RKO (cell line): ENCODE measurements around the gene NCL.
"Not testable (repeated sequence)": the region's sequence is repeated elsewhere in the genome, so short reads cannot be mapped to it uniquely, and the experiment has no call there.

ENCODE experiments used
- DNase-seq: peaks from one replicate; pipeline ENCODE4 v3.0.0-alpha.2; 2016; ENCODE audit warnings: low spot score

The NCL gene

DNA sequence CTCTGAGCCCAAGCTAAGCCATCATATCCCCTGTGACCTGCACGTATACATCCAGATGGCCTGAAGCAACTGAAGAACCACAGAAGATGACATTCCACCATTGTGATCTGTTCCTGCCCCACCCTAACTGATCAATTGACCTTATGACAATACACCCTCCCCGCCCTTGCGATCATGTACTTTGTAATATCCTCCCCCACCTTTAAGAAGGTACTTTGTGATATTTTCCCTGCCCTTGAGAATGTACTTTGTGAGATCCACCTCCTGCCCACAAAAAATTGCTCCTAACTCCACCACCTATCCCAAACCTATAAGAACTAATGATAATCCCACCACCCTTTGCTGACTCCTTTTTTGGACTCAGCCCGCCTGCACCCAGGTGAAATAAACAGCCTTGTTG, 33.8 kb downstream of the NCL start:
- not testable (repeated sequence) for DNase-seq

DNA sequence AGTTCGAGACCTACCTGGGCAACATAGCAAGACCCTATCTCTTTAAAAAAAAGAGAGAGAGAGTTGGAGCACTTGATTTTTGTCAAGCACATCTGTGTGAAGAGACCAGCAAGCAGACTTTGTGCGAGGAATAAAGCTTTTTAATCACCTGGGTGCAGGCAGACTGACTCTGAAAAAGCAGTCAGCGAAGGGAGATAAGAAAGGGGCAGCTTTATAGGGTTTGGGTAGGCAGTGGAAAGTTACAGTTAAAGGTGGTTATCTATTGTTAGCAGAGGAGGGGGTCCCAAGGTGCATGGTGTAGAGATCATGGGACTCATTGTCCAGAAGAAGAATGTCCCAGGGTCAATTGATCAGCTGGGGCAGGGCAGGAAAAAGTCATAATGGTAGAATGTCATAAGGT, 34.4 kb downstream of the NCL start:
- no peak for DNase-seq

DNA sequence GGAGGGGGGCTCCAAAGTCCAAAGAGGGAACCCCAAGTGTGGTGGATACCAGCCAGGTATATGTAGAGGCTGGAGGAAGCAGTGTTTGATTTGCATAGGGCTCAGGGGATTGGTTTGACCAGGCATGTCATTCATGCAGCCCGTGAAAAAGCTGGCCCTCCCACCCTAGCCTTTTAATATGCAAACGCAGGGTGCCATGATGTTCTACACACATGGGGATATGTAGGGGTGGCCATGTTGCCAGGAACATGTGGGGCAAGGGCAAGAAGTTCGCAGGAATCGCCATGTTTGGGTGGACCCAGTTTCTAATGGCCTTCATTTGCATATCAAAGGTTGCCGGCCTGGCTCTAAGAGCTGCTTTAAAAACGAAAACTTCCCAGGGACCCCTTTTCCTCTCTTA, 35.1 kb downstream of the NCL start:
- no peak for DNase-seq

DNA sequence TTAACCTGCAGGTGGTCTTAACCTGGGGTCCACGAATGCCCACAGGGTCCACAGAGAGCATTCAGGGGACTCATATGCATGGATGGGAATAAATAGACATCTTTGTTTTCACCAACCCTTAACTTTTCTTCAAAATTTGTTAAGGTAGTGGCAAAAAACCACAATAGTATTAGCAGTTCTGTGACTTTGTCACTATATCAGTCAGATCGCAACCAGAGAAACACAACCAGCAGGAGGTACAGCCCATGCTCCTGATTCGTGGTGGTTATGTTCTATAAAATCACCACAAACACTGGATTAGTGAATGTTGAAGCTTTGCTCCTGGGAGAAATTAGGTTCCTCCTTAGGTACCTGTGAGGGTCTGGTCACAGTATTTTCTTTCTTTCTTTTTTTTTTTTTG, 37.2 kb downstream of the NCL start:
- DNase-seq: no peak

DNA sequence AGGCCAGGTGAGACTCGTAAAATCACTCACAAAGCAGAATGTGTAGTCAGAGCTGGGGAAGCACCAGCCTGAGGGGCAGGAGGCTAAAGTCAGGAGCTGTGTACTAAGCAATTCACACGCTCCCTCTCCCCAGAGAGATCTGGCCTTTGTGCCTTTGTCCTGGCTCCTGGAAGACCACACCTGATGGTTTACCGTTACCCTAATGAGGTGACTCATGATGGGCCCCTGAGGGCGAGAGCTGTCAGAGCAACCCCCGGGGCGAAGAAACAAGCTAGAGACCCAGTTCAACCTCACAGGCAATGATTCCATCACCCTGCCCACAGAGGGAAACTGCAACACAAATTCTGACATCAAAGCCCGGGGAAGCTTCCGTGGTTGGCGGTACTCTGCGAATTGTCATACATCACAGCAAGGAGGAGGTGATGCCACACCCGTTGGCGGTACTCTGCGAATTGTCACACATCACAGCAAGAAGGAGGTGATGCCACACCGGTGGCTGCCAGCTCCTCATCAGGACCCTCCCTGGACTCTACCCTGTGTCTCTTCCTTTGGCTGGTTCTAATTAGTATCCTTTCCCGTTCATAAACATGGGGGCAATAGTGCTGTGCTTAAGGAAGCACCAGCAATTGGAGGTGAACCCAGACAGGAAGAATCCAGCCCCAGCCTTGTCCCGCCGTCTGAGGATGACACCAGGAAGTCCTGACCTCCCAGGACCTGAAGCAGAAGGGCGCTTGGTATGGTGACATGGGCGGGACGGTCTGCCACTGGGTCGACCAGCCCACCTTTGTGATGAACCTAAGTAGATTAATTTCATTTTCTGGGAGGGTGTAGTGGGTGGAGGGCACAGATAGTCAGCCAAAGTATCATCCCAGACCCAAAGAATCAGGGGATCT, 38.2 kb downstream of the NCL start:
- DNase-seq: no peak

DNA sequence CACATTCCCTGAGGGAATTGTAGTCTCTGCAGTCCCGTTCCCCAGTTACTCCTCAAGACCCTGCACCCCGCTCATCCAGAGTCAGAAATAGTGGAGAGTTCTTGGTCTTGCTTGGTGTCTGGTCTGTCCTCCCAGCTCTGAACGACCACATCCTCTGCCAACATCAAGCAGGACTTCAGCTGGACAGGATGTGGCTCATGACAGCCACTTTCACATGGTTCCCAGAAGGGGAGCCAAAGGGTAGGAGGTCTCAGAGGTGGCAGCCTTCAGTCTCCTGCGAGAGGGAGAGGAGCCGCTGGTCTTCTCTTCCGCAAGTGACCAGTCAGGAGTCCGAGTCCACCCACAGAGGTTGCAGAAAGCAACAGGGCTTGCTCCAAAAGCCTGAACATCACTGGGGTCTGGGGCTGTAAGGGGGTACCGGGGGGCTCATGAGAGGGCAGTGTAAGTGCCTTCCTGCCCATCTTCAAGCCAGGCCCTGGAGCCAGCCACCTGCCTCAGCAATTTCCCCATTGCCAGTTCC, 38.9 kb downstream of the NCL start:
- DNase-seq: no peak

DNA sequence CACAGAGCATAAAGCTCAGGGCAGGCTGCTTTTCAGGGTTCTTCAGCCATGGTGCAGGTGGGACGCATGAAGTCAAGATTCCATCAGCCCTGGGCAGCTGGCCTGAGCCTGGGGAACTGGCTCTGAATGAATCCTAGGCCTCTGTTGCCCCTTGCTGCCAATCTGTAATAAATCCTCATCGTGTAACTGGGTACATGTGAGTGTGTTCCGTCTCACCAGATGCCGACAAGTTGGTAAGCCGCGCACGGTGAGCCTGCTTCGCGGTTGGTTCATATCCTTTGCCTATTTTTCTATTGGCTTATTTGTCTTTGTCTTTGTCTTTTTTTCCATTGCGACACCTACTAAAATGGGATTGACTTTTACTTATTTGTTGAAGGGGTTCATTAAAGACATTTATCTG, 41.1 kb downstream of the NCL start:
- no peak for DNase-seq

DNA sequence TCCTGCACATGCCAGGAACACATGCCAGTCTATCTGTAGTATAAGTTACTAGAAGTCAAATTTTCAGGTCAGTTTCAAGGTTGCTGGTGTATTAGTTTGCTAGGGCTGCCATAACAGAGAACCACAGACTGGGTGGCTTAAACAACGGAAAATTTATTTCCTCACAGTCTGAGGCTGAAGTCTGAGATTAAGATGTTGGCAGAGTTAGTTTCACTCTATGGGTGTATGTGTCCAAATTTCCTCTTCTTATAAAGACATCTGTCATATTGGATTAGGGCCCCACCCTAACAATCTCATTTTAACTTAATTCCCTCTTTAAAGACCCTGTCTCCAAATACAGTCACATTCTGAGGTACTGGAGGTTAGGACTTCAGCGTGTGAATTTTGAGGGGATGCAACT, 42.2 kb downstream of the NCL start:
- no peak for DNase-seq

DNA sequence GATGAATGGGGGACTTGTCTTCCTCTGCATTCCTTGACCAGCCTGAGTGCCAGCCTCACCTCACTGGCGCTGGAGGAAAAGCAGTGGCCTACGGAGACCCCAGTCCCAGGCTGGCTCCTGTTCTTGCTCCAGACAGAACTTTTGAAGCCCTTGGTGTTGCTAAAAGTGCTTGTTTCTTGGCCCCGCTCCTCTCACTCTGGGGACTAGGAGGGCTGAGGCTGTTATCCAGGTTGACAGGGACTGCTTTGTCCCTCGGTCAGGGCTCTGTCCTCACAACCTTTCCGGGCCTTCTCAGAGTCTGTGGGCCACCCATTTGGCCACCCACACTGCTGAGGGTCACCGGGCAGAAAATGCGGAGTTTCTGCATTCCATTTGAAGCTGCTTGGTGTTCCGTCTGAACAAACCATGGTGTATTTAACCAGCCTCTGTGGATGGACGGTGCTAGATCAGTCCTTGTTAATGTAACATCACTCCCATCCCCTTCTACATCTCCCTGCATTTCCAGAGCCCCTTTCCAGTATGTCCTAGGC, 43.2 kb downstream of the NCL start:
- no peak for DNase-seq

DNA sequence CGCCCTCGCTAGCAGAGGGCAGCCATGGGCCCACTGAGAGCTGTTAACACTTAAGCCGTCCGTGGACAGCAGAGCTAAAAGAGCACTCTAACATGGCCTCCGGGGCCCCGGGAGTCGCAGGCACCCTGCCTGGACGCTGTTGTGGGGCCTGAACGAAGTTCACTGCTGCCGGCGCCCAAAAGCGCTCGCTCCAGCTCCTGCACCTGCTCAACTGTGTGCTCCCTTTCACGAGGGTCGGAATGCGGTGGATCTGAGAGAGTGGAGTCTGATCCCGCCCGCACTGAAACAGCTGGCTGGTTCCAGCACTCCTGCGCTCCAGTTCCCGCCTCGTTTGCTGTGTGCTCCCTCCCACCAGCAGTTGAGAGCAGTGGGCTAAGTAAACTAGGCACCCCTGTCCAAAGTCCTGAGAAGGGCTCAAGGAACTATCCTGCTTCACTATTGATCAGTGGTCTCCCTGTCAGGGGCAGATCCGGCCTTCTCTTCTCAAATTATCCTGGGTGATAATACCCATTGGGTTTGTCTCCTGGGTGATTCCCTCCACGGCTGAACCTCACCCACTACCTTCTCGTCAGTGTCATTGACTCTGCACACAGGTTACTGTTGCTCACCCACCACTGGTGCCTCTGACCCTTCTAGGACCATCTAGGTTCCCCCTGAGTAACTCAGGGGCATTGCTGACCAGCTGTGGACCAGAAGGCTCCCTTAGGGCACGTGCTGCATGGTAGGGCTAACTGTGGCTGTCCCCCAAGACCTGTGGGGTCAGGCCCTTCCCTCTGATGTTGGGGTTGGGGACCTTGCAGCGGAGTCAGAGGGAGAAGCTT, 45.3 kb downstream of the NCL start:
- no peak for DNase-seq

DNA sequence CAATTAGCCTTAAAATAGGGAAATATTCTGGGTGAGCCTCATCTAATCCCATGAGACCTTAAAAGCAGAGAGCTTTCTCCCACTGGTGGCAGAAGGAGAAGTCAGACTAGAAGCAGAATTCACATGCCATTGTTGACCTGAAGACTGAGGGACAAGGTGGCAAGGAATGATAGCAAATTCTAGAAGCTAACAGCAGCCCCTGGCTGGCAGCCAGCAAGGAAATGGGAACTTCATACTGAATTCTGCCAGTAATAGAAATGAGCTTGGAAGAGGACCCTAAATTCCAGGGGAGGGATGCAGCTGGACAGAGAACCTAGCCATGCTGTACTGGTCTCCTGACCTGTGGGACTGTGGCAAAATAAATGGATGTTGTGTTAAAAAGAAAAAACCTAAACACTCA, 49.3 kb downstream of the NCL start:
- DNase-seq: no peak

DNA sequence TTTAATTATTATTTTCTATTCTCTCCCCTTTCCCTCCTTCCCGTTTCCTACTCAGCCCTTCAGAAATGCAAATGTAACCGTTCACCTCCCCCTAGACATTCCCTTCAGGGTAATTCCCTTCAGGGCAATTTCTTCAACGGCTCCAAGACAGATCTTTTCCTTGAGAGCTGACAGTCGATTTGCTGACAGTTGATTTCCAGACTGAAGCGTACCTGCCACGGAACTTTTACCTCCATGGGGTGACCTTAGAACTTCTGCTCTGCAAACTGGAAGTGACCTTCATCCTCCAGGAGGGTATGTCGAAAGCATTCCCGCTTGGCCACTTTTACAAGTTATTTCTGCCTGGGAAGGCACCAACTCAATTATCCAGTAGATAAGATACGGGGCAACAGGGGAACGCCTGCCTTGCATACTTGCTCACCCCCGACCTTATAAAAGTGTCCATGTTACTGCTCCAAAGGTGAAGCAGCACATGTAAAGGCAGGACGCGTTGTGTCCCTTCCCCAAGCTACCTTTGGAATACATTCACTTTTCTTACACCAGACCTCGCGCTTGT, 50.3 kb downstream of the NCL start:
- DNase-seq: no peak

DNA sequence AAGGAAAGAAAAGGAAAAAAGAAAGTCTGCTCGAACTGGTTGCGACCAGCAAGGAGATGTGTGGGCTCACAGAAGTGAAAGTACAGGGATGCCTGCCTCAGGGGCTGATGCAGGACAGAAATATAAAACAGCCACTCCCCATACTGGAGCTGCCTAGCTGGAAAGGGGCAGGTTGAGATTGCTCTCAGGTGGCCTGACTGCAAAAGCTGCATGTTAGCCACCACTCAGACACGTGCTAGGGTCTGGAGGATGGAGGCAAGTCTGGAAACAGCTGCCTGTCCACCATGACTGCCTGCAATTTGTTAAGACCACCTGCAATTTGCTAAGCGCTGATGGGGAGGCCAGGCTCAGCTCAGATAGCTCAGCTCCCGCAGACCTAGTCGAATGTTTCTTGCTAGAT, 50.8 kb downstream of the NCL start:
- no peak for DNase-seq

DNA sequence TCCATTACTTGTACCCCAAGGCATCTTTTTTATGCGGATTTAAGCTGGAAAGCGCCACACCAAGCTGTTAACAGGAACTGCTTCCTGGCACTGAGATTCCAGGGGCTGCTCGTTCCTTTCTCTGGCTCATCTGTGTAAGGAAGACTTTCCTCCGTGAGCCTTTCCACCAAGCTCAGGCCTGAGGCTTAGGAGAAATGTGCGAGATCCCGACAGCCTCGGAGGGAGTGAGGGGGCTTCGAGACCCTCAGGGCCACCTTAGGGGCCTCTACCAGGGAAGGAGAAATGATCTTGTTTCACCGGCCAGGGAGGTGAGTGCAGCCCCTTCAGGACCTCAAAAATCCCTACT, 51.7 kb downstream of the NCL start:
- DNase-seq: no peak

DNA sequence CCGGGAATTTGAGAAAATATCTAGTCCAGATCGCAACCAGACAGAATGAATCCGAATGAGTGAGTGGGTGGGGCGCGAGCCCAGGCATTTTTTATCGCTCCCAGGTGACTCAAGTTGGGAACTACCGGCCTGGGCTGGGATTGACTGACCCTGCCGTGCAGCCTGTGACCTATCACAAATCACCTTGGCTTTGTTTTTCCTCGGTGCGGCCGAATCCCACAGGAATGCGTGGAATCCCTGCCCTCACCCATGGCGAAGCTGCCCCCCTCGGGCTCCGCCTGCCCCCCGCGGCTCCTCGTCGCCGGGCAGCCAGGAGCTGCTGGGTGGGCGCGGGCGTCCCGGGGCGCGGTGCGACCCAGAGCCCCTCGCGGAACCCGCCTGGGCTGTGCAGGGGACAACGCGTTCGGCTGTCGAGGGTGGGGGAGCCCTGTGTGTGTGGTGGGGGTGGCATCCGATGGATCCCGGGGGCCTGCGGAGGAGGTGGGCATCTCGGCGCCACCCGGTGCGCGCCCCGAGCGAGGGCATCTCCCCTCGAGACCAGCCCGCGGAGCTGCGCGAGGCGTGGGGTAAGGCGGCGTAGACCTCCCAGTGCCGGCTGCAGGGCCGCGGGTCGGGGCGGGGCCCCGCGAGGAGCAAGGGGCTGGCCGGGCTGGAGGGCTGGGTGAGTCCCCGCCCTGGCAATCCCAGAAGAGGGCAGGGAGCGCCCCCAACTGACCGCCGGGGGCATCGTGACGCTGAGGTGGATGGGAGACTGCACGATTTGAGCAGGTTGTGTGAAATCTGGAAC, 52.3 kb downstream of the NCL start:
- peak; percentile 86 for DNase-seq

DNA sequence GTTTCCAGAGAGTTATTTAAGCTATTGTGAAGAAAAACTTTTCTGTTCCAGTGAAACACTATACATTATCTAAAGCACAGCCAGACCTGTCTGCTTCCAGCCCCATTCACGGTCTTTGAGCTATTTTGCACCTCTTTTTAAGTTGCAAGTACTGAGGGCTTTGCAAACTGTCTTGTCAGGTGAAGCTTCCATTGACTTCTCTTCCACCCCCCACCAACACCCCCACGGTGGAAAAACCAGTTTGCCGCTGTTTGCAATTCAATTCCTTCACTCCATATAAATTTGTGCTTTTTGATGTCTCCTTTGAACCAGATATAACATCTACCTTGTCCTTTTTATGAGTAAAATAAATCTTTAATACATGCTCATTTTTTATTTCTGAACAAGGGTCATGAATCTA, 53.0 kb downstream of the NCL start:
- no peak for DNase-seq

DNA sequence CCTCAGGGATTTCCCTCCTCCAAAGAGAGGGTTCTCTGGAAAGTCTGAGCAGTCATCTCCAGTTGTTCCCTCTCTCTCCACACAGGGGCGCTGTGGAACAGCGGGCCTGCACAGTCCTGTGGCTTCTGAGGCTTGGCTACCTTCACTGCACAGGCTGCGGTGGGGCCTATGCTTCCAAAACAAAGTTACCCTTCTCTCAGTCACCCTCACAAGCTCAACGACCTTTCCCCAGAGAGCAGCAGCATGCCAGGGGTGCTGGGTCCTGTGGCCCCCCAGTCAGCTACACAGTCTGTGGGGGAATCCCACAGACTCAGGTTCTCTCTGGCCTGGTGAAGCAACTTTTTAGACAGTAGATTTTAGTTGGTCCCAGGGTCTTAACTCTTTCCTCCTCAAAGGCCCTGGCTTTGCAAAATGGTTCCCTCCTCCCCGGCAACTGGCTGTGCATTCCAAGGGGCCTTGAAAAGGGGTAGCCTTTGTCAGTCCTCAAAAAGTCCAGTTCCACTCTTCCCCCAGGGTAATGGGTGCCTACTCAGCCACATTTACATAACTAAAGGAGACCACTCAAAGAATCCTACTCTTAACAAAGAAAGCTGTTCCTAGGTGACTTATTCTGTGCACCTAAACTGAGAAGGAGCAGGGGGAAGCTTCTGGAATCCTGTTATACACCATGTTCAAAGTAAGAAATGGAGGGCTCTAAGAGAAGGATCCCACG, 53.8 kb downstream of the NCL start:
- no peak for DNase-seq

DNA sequence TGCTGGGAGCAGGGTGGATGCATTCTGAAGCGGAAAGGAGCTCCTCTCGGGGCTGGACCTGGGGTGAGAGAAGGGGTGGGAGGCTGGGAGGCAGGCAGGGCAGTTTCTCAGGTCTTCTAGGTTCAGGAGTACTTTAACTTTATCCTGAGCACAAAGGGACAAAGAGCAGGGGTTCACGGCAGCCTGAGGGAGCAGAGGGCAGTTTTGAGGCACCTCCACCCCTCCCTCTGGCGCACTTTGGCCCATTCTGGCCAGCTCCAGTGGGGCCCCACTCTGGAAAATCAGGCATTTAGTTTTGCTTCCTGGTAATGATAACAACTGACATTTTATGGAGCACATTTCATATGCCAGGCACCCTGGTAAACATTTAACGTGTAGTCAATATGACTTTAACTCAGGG, 54.5 kb downstream of the NCL start:
- DNase-seq: no peak

DNA sequence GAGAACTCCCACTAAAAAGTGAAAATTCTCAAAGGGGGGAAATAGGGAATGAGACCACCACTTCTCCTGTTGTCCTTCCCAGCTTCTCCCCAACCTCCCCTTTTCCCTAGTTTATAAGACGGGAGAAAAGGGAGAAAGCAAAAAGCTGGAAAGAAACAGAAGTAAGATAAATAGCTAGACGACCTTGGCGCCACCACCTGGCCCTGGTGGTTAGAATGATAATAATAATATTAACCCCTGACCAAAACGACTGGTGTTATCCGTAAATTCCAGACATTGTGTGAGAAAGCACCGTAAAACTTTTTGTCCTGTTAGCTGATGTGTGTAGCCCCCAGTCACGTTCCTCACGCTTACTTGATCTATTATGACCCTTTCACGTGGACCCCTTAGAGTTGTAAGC, 56.0 kb downstream of the NCL start:
- not testable (repeated sequence) for DNase-seq

DNA sequence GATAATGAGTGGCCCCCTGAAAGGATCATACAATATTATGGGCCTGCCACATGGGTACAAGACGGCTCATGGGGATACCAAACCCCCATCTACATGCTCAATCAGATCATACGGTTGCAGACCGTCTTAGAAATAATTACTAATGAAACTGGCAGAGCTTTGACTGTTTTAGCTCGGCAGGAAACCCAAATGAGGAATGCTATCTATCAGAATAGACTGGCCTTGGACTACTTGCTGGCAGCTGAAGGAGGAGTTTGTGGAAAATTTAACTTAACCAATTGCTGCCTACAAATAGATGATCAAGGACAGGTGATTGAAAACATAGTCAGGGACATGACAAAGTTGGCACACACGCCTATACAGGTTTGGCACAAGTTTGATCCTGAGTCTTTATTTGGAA, 56.6 kb downstream of the NCL start:
- DNase-seq: not testable (repeated sequence)
